Vagina (tissue), 2 donors: ENCODE measurements around the gene SNCA. TPM values are rescaled to one million over a fixed set of nuclear protein-coding genes. Genes with fewer than 3 reads are reported as not detected.

ENCODE experiments used
- DNase-seq, 2 donors: peaks; one replicate each; pipeline ENCODE4 v3.0.0-alpha.2; 2017; ENCODE audit errors: extremely low spot score in 2 of 2
- H3K27ac ChIP-seq: fragments of 200-600 bp; sonication (generic); one replicate; pipeline ENCODE4 v1.5.1; 2019
- H3K27me3 ChIP-seq: fragments of 200-600 bp; sonication (generic); one replicate; pipeline ENCODE4 v1.5.1; 2019
- H3K36me3 ChIP-seq, 2 donors: fragments of 200-600 bp; sonication (generic); one replicate each; pipeline ENCODE4 v1.5.1; 2017 to 2019
- H3K4me1 ChIP-seq: fragments of 200-600 bp; sonication (generic); one replicate; pipeline ENCODE4 v1.5.1; 2019
- H3K4me3 ChIP-seq, 2 donors: fragments of 200-600 bp; sonication (generic); 1 replicate in 1 of 2; 2 replicates in 1 of 2; pipeline ENCODE4 v1.5.1; 2016 to 2019
- H3K9me3 ChIP-seq: fragments of 200-600 bp; sonication (generic); one replicate; pipeline ENCODE4 v1.5.1; 2019
- CTCF ChIP-seq, 3 experiments: fragments of 450-650 bp in 2 of 3; fragments of 200-600 bp in 1 of 3; sonication (generic) in 1 of 3; IDR thresholded peaks; one replicate each; pipeline ENCODE4 v1.5.1; 2017 to 2019; ENCODE audit warnings: antibody characterized with exemption in 3 of 3, mild to moderate bottlenecking in 2 of 3, moderate library complexity in 2 of 3
- POLR2A ChIP-seq, 2 donors: fragments of 450-650 bp; IDR thresholded peaks; one replicate each; pipeline ENCODE4 v1.6.1; 2017; ENCODE audit warnings: antibody characterized with exemption in 2 of 2, mild to moderate bottlenecking in 2 of 2, moderate library complexity in 2 of 2
- POLR2AphosphoS5 ChIP-seq, 2 donors: sonication (generic); formaldehyde crosslinking; IDR thresholded peaks; one replicate each; pipeline ENCODE4 v1.9.0; 2017; ENCODE audit warnings: antibody characterized with exemption in 2 of 2, mild to moderate bottlenecking in 2 of 2, low read depth in 1 of 2; ENCODE audit not compliant: insufficient read depth in 1 of 2
- intact Hi-C: fragments of 100-400 bp; cut with DNase I; formaldehyde crosslinking; loops from one replicate; pipeline ENCODE4 v1.15.1; 2023
- total RNA-seq: library from RNA; depleted of rRNA; stranded (reverse); fragments of >200 nt; gene quantifications from one replicate; pipeline ENCODE4 v1.2.3, GENCODE V29; 2016

Gene SNCA
- total RNA-seq, 1 donor from 2014 or later: 27.3 TPM

- intact Hi-C loops: no loop called here
- no peaks in the 10 kb centered on the region for H3K4me1 ChIP-seq
- DNase-seq: no peak
Measured at GRCh38 chr4:89722517-89722916, 114.4 kb downstream of the SNCA start.

GRCh38 chr4:89720981-89721380, 116.0 kb downstream of the SNCA start:
- no peak overlapping the region for H3K4me3 ChIP-seq
- no peaks in the 10 kb centered on the region for H3K9me3 ChIP-seq
- DNase-seq: no peak
- intact Hi-C loops: no loop called here
- no peaks in the 10 kb centered on the region for H3K36me3 ChIP-seq
- TF ChIP-seq POLR2A (IDR thresholded peaks at IDR 0.05) (no peak), POLR2AphosphoS5 (IDR thresholded peaks at IDR 0.05; ENCODE audit: insufficient read depth in 1 of 2, low read depth in 1 of 2) (no peak), CTCF (IDR thresholded peaks at IDR 0.05) (no peak)
- no peaks in the 10 kb centered on the region for H3K4me1 ChIP-seq
- H3K27ac ChIP-seq: no peak overlapping the region
- no peaks in the 10 kb centered on the region for H3K27me3 ChIP-seq

More at GRCh38 chr4:89722517-89722916, 114.4 kb downstream of the SNCA start:
- TF ChIP-seq CTCF (IDR thresholded peaks at IDR 0.05): no peak
- no peak overlapping the region for H3K27ac ChIP-seq
- no peaks in the 10 kb centered on the region for H3K27me3 ChIP-seq
- no peaks in the 10 kb centered on the region for H3K9me3 ChIP-seq
- H3K36me3 ChIP-seq: no peaks in the 10 kb centered on the region
- no peak overlapping the region for H3K4me3 ChIP-seq

DNA sequence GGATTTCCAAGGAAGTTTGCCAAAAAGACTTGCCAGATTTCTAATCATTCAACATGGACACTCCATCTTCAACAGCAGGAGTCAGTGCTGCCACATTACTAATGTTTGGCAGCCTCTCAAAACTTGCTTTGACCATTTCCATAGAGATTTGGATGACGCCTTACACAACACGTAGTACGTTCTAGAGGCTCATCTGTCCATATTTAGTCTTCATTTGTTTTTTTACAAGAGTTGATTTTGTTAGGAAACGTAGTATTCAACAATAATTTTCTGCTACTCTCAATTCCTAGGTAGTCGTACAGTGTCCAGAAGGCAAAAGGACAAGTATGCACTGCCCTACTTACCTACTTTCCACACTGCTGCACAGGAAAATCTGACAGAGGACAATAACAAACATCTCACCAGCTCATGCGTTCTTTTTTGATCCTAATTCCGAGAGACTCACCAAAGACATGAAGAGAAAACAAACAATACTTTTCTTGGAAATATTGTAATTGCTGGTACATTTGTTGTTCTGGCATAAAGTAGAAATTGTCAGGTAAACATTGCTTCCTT, 117.3 kb downstream of the SNCA start:
- Histone ChIP-seq H3K27ac (no peak overlapping the region), H3K36me3 (no peaks in the 10 kb centered on the region), H3K27me3 (no peaks in the 10 kb centered on the region), H3K4me1 (no peaks in the 10 kb centered on the region), H3K9me3 (no peaks in the 10 kb centered on the region), H3K4me3 (no peak overlapping the region)
- intact Hi-C loops: no loop called here
- no peak for DNase-seq
- TF ChIP-seq POLR2AphosphoS5 (IDR thresholded peaks at IDR 0.05; ENCODE audit: insufficient read depth in 1 of 2, low read depth in 1 of 2) (no peak), POLR2A (IDR thresholded peaks at IDR 0.05) (no peak), CTCF (IDR thresholded peaks at IDR 0.05) (no peak)

DNA sequence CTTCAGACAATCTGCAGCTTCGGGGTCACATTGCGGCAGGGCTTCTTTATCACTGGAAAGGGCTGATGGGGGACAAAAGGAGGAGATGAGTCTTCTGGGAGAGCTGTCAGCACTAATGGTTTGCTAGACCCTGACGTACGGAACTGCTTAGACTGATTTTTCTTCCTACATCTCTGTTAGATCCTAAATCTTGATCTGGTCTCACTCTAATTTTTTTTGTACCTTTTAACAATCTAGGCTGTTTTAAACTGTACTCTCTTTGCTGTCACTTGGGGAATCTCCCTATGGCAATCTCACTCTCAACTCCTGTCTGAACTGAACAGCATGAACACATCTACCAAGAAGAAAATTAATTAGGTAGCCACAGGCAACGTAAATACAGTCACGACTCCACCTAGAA, 120.1 kb downstream of the SNCA start:
- intact Hi-C loops: no loop called here
- no peak overlapping the region for H3K4me3 ChIP-seq

More for the DNA sequence above, 120.1 kb downstream of the SNCA start:
- no peaks in the 10 kb centered on the region for H3K4me1 ChIP-seq
- no peaks in the 10 kb centered on the region for H3K27me3 ChIP-seq
- no peak for TF ChIP-seq POLR2A (IDR thresholded peaks at IDR 0.05)
- TF ChIP-seq POLR2AphosphoS5 (IDR thresholded peaks at IDR 0.05; ENCODE audit: insufficient read depth in 1 of 2, low read depth in 1 of 2): no peak
- TF ChIP-seq CTCF (IDR thresholded peaks at IDR 0.05): no peak
- no peak overlapping the region for H3K27ac ChIP-seq
- H3K9me3 ChIP-seq: no peaks in the 10 kb centered on the region
- H3K36me3 ChIP-seq: no peaks in the 10 kb centered on the region
- no peak for DNase-seq
